ENCODE measurements around the gene CCR7.

The CCR7 gene

GRCh38 chr17:40511136-40511535, 54.1 kb downstream of the CCR7 start:
- H3K4me1 Mint-ChIP-seq: peaks cover 50% of the 10 kb centered on the region
- no peak overlapping the region for H3K27ac Mint-ChIP-seq
- peaks cover 10% of the 10 kb centered on the region for H3K27me3 Mint-ChIP-seq (ENCODE audit: low read depth, poor library complexity)
- H3K4me3 Mint-ChIP-seq: no peak overlapping the region
- no peaks in the 10 kb centered on the region for H3K9me3 Mint-ChIP-seq
- no peak for DNase-seq
- TF ChIP-seq CTCF (IDR thresholded peaks at IDR 0.05): no peak
- no peaks in the 10 kb centered on the region for H3K36me3 Mint-ChIP-seq (ENCODE audit: low read depth)

- no peak for TF ChIP-seq CTCF (IDR thresholded peaks at IDR 0.05)
- Mint-ChIP-seq H3K27ac (no peak overlapping the region), H3K4me3 (no peak overlapping the region), H3K4me1 (peaks cover 44% of the 10 kb centered on the region), H3K27me3 (ENCODE audit: low read depth, poor library complexity) (peaks cover 10% of the 10 kb centered on the region), H3K36me3 (ENCODE audit: low read depth) (no peaks in the 10 kb centered on the region), H3K9me3 (no peaks in the 10 kb centered on the region)
- no peak for DNase-seq
Measured at GRCh38 chr17:40510328-40510648, 55.0 kb downstream of the CCR7 start.

GRCh38 chr17:40509626-40510327, 55.5 kb downstream of the CCR7 start:
- Mint-ChIP-seq H3K9me3 (no peaks in the 10 kb centered on the region), H3K4me3 (no peak overlapping the region), H3K4me1 (peaks cover 43% of the 10 kb centered on the region), H3K27me3 (ENCODE audit: low read depth, poor library complexity) (peaks cover 10% of the 10 kb centered on the region), H3K36me3 (ENCODE audit: low read depth) (no peaks in the 10 kb centered on the region), H3K27ac (no peak overlapping the region)
- no peak for TF ChIP-seq CTCF (IDR thresholded peaks at IDR 0.05)
- no peak for DNase-seq

- H3K4me3 Mint-ChIP-seq: no peak overlapping the region
- peaks cover 7% of the 10 kb centered on the region for H3K27me3 Mint-ChIP-seq (ENCODE audit: low read depth, poor library complexity)
- no peaks in the 10 kb centered on the region for H3K36me3 Mint-ChIP-seq (ENCODE audit: low read depth)
- H3K27ac Mint-ChIP-seq: no peak overlapping the region
- no peak for DNase-seq
- peaks cover 31% of the 10 kb centered on the region for H3K4me1 Mint-ChIP-seq
- TF ChIP-seq CTCF (IDR thresholded peaks at IDR 0.05): no peak
- no peaks in the 10 kb centered on the region for H3K9me3 Mint-ChIP-seq
Measured at GRCh38 chr17:40506786-40507185, 58.5 kb downstream of the CCR7 start.
